ENCODE measurements around the gene HTR6.

Gene HTR6

DNA sequence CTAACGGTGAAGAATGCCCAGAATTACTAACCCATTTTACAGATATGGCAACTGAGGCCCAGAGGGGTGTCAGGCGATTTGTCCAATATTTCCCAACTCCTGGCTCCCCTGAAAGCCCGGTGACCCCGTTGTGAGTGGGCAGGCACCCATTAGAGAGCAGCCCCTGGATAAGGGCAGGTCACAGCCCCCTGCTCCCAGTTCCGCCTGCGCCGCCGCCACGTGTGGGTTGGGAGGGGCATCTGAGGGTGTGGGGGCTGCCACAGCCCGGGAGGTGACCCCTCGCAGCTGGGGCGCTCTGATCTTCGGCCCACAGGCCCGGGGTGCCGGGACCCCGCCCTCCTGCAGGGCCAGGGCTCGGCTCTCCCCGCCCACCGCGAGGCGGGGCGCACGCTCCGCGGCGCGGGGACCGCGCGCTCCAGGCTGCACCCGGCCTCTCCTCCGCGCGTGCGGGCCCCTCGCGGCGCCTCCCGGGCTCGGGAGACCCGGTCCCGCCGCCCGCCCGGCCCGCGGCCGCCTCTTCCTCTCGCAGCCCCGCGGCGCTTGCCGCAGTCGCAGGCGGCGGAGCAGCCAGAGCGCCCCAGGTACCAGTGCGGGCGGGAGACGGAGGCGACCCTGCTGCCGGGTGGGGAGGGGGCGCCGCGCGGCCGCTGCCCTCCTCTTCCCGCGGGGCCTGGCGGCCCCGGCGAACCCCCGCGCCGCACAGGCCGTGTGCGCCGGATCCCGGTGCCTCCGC, at the start of gene HTR6:
Gene HTR6, plus strand, starts transcription at position 423 of the 733 bp plus-strand sequence. CDS start 879 bp downstream, outside the sequence.
- no peaks in the 10 kb centered on the region for H3K79me2 ChIP-seq (ENCODE audit: insufficient read depth, low read length)
- no peaks in the 10 kb centered on the region for H3K36me3 ChIP-seq (ENCODE audit: insufficient read depth, low read length)
- TF ChIP-seq EZH2 (IDR thresholded peaks at IDR 0.05; ENCODE audit: borderline replicate concordance, low read depth, low read length, severe bottlenecking), result no peak
- TF ChIP-seq, protein P1, sequence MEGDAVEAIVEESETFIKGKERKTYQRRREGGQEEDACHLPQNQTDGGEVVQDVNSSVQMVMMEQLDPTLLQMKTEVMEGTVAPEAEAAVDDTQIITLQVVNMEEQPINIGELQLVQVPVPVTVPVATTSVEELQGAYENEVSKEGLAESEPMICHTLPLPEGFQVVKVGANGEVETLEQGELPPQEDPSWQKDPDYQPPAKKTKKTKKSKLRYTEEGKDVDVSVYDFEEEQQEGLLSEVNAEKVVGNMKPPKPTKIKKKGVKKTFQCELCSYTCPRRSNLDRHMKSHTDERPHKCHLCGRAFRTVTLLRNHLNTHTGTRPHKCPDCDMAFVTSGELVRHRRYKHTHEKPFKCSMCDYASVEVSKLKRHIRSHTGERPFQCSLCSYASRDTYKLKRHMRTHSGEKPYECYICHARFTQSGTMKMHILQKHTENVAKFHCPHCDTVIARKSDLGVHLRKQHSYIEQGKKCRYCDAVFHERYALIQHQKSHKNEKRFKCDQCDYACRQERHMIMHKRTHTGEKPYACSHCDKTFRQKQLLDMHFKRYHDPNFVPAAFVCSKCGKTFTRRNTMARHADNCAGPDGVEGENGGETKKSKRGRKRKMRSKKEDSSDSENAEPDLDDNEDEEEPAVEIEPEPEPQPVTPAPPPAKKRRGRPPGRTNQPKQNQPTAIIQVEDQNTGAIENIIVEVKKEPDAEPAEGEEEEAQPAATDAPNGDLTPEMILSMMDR (IDR thresholded peaks at IDR 0.05; ENCODE audit: borderline replicate concordance, extremely low read depth, low read length, poor library complexity, severe bottlenecking), result no peak
- H3K4me3 ChIP-seq (ENCODE audit: low read depth in 1 of 2, low read length in 2 of 2), result no peak within 1 kb of the TSS
- H3K4me1 ChIP-seq (ENCODE audit: insufficient read depth, low read length), result no peaks in the 10 kb centered on the region
- no peak within 1 kb of the TSS for H2AFZ ChIP-seq (ENCODE audit: low read depth, low read length)
- no peaks in the 10 kb centered on the region for H3K27me3 ChIP-seq (ENCODE audit: insufficient read depth, low read length, poor library complexity)
- no peak within 1 kb of the TSS for H3K4me2 ChIP-seq (ENCODE audit: insufficient read depth, low read length)
- H4K20me1 ChIP-seq (ENCODE audit: insufficient read depth, low read length), result peaks cover 6% of the 10 kb centered on the region; the same call in 1 of the 2 replicates
- H3K27ac ChIP-seq (ENCODE audit: low read length), result no peak within 1 kb of the TSS
- DNase-seq (no peak), ATAC-seq (ENCODE audit: insufficient read depth, low read depth) (no peak)
- H3K9ac ChIP-seq (ENCODE audit: low read depth, low read length), result no peak within 1 kb of the TSS
- no peaks in the 10 kb centered on the region for H3K9me3 ChIP-seq (ENCODE audit: insufficient read depth, low read length, severe bottlenecking)

DNA sequence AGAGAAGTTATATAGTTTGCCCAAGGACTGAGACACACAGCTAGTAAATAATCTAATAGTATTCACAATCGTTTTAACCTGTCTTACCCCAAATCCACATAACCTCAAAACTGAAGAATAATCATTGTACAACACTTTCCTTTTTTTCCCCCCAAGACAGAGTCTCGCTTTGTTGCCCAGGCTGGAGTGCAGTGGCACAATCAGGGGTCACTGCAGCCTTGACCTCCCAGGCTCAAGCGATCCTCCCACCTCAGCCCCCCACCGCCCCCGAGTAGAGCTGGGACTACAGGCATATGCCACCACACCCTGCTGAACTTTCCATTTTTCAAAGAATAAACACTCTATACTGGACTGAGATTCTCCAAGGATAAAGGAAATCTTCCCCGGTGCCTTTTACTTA, 49.2 kb upstream of the HTR6 start:
- no peak for DNase-seq
- Histone ChIP-seq H3K4me2 (ENCODE audit: insufficient read depth, low read length) (no peak overlapping the region), H2AFZ (ENCODE audit: low read depth, low read length) (no peak overlapping the region), H3K79me2 (ENCODE audit: insufficient read depth, low read length) (peaks cover 65% of the 10 kb centered on the region), H3K9me3 (ENCODE audit: insufficient read depth, low read length, severe bottlenecking) (no peaks in the 10 kb centered on the region), H3K4me3 (ENCODE audit: low read depth in 1 of 2, low read length in 2 of 2) (no peak overlapping the region), H3K9ac (ENCODE audit: low read depth, low read length) (no peak overlapping the region), H3K27me3 (ENCODE audit: insufficient read depth, low read length, poor library complexity) (no peaks in the 10 kb centered on the region), H3K36me3 (ENCODE audit: insufficient read depth, low read length) (peaks cover 18% of the 10 kb centered on the region; the same call in 1 of the 2 replicates), H3K27ac (ENCODE audit: low read length) (no peak overlapping the region), H3K4me1 (ENCODE audit: insufficient read depth, low read length) (no peaks in the 10 kb centered on the region), H4K20me1 (ENCODE audit: insufficient read depth, low read length) (peaks cover 37% of the 10 kb centered on the region)
- no peak for ATAC-seq (ENCODE audit: insufficient read depth, low read depth)
- TF ChIP-seq EZH2 (IDR thresholded peaks at IDR 0.05; ENCODE audit: borderline replicate concordance, low read depth, low read length, severe bottlenecking), result no peak

- Histone ChIP-seq H4K20me1 (ENCODE audit: insufficient read depth, low read length) (peaks cover 41% of the 10 kb centered on the region), H3K4me2 (ENCODE audit: insufficient read depth, low read length) (no peak overlapping the region), H3K9ac (ENCODE audit: low read depth, low read length) (no peak overlapping the region), H2AFZ (ENCODE audit: low read depth, low read length) (no peak overlapping the region), H3K79me2 (ENCODE audit: insufficient read depth, low read length) (peaks cover 67% of the 10 kb centered on the region), H3K4me3 (ENCODE audit: low read depth in 1 of 2, low read length in 2 of 2) (no peak overlapping the region), H3K27me3 (ENCODE audit: insufficient read depth, low read length, poor library complexity) (no peaks in the 10 kb centered on the region), H3K36me3 (ENCODE audit: insufficient read depth, low read length) (peaks cover 18% of the 10 kb centered on the region; the same call in 1 of the 2 replicates), H3K9me3 (ENCODE audit: insufficient read depth, low read length, severe bottlenecking) (no peaks in the 10 kb centered on the region), H3K4me1 (ENCODE audit: insufficient read depth, low read length) (no peaks in the 10 kb centered on the region), H3K27ac (ENCODE audit: low read length) (no peak overlapping the region)
- DNase-seq (no peak), ATAC-seq (ENCODE audit: insufficient read depth, low read depth) (no peak)
- TF ChIP-seq, protein P1 (IDR thresholded peaks at IDR 0.05; ENCODE audit: borderline replicate concordance, extremely low read depth, low read length, poor library complexity, severe bottlenecking), result no peak
- TF ChIP-seq EZH2 (IDR thresholded peaks at IDR 0.05; ENCODE audit: borderline replicate concordance, low read depth, low read length, severe bottlenecking), result no peak
Observed at GRCh38 chr1:19616489-19616888, 48.2 kb upstream of the HTR6 start.

- no peak overlapping the region for H2AFZ ChIP-seq (ENCODE audit: low read depth, low read length)
- no peaks in the 10 kb centered on the region for H3K4me1 ChIP-seq (ENCODE audit: insufficient read depth, low read length)
- H3K4me3 ChIP-seq (ENCODE audit: low read depth in 1 of 2, low read length in 2 of 2), result no peak overlapping the region
- H3K27me3 ChIP-seq (ENCODE audit: insufficient read depth, low read length, poor library complexity), result no peaks in the 10 kb centered on the region
- H3K79me2 ChIP-seq (ENCODE audit: insufficient read depth, low read length), result peaks cover 72% of the 10 kb centered on the region
- TF ChIP-seq, protein P1 (IDR thresholded peaks at IDR 0.05; ENCODE audit: borderline replicate concordance, extremely low read depth, low read length, poor library complexity, severe bottlenecking), result no peak
- TF ChIP-seq EZH2 (IDR thresholded peaks at IDR 0.05; ENCODE audit: borderline replicate concordance, low read depth, low read length, severe bottlenecking), result no peak
- H3K27ac ChIP-seq (ENCODE audit: low read length), result no peak overlapping the region
- peaks cover 42% of the 10 kb centered on the region for H4K20me1 ChIP-seq (ENCODE audit: insufficient read depth, low read length)
- H3K9me3 ChIP-seq (ENCODE audit: insufficient read depth, low read length, severe bottlenecking), result no peaks in the 10 kb centered on the region
- H3K36me3 ChIP-seq (ENCODE audit: insufficient read depth, low read length), result peaks cover 18% of the 10 kb centered on the region; the same call in 1 of the 2 replicates
- H3K9ac ChIP-seq (ENCODE audit: low read depth, low read length), result no peak overlapping the region
- ATAC-seq (ENCODE audit: insufficient read depth, low read depth), result no peak
- H3K4me2 ChIP-seq (ENCODE audit: insufficient read depth, low read length), result no peak overlapping the region
- no peak for DNase-seq
Observed at GRCh38 chr1:19617376-19617775, 47.3 kb upstream of the HTR6 start.

All from DND-41 (cell line).